ENCODE results near the gene CABCOCO1. TPM values are rescaled to one million over a fixed set of nuclear protein-coding genes. Genes with fewer than 3 reads are reported as not detected.

Gene CABCOCO1
- total and polyA plus RNA-seq, 9 of the 15 experiments (the other 6 are each of a cell fraction or from before 2014, with no cell fraction given), result 0.04 TPM; not detected in 8

DNA sequence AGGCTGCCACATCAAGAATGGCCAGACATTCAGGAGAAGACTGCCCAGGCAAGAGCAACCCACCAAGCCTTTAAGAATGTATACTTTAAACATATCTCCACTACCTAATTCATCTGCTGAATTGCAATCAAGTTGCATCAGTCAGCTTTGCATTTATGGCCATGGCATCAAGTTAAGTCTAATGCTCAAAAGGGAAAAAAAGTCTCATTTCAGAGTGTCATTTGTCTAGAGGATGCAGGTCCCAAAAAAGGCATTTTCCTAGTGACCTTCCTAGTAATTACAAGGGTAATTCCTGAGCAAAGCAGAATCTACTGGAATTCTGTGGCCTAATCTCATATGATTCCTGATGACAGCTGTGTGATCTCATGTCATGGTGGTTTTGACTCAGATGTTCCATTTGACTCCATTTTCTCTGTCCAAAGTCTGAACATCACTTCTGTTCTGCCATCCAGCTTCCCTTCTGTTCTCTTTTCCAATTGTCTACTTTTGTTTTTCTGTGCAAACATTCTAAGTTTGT lies 7.3 kb upstream of the CABCOCO1 start (continued):
- peak; percentile 82 for TF ChIP-seq DDX20 (tag; IDR thresholded peaks at IDR 0.05; ENCODE audit: low read depth)
- TF ChIP-seq SPI1 (IDR thresholded peaks at IDR 0.05; ENCODE audit: borderline replicate concordance, low read depth, low read length), result no peak
- no peak for TF ChIP-seq EGR1 (conservative IDR thresholded peaks at IDR 0.05)
- TF ChIP-seq KDM1A (IDR thresholded peaks at IDR 0.05), result no peak
- no peak for TF ChIP-seq NBN (IDR thresholded peaks at IDR 0.05; ENCODE audit: low read depth)
- peak; percentile 91 for TF ChIP-seq NFXL1 (CRISPR knock-in tag; IDR thresholded peaks at IDR 0.05)
- no peak for TF ChIP-seq HNRNPH1 (optimal IDR thresholded peaks at IDR 0.05; ENCODE audit: low read depth, low read length)
- no peak for TF ChIP-seq MCM7 (IDR thresholded peaks at IDR 0.05)
- TF ChIP-seq, protein P1, sequence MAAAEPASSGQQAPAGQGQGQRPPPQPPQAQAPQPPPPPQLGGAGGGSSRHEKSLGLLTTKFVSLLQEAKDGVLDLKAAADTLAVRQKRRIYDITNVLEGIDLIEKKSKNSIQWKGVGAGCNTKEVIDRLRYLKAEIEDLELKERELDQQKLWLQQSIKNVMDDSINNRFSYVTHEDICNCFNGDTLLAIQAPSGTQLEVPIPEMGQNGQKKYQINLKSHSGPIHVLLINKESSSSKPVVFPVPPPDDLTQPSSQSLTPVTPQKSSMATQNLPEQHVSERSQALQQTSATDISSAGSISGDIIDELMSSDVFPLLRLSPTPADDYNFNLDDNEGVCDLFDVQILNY (CRISPR knock-in tag; IDR thresholded peaks at IDR 0.05), result no peak
- TF ChIP-seq, protein P2, sequence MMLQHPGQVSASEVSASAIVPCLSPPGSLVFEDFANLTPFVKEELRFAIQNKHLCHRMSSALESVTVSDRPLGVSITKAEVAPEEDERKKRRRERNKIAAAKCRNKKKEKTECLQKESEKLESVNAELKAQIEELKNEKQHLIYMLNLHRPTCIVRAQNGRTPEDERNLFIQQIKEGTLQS (IDR thresholded peaks at IDR 0.05), result peak; percentile 87
- TF ChIP-seq, protein P2 (CRISPR knock-in tag; conservative IDR thresholded peaks at IDR 0.05), result no peak
- no peak for TF ChIP-seq TEAD4 (IDR thresholded peaks at IDR 0.05; ENCODE audit: low read length)
- TF ChIP-seq TEAD4 (CRISPR knock-in tag; IDR thresholded peaks at IDR 0.05; ENCODE audit: borderline replicate concordance), result no peak
- TF ChIP-seq, protein P3, sequence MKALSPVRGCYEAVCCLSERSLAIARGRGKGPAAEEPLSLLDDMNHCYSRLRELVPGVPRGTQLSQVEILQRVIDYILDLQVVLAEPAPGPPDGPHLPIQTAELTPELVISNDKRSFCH (CRISPR knock-in tag; IDR thresholded peaks at IDR 0.05), result no peak
- TF ChIP-seq, protein P3 (tag; IDR thresholded peaks at IDR 0.05), result no peak
- TF ChIP-seq, protein P4, sequence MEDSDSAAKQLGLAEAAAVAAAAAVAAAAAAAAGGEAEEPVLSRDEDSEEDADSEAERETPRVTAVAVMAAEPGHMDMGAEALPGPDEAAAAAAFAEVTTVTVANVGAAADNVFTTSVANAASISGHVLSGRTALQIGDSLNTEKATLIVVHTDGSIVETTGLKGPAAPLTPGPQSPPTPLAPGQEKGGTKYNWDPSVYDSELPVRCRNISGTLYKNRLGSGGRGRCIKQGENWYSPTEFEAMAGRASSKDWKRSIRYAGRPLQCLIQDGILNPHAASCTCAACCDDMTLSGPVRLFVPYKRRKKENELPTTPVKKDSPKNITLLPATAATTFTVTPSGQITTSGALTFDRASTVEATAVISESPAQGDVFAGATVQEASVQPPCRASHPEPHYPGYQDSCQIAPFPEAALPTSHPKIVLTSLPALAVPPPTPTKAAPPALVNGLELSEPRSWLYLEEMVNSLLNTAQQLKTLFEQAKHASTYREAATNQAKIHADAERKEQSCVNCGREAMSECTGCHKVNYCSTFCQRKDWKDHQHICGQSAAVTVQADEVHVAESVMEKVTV (CRISPR knock-in tag; IDR thresholded peaks at IDR 0.05), result no peak
- no peak for TF ChIP-seq TBP (optimal IDR thresholded peaks at IDR 0.05; ENCODE audit: low read depth, low read length)
- no peak for TF ChIP-seq TFAM (CRISPR knock-in tag; conservative IDR thresholded peaks at IDR 0.05)
- no peak for TF ChIP-seq RBM25 (IDR thresholded peaks at IDR 0.05; ENCODE audit: low read depth, low read length, severe bottlenecking)
- TF ChIP-seq, protein P5, sequence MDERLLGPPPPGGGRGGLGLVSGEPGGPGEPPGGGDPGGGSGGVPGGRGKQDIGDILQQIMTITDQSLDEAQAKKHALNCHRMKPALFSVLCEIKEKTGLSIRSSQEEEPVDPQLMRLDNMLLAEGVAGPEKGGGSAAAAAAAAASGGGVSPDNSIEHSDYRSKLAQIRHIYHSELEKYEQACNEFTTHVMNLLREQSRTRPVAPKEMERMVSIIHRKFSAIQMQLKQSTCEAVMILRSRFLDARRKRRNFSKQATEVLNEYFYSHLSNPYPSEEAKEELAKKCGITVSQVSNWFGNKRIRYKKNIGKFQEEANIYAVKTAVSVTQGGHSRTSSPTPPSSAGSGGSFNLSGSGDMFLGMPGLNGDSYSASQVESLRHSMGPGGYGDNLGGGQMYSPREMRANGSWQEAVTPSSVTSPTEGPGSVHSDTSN (CRISPR knock-in tag; IDR thresholded peaks at IDR 0.05; ENCODE audit: low read depth), result no peak
- TF ChIP-seq, protein P5 (tag; conservative IDR thresholded peaks at IDR 0.05; ENCODE audit: low read depth), result no peak
- TF ChIP-seq CCAR2 (IDR thresholded peaks at IDR 0.05; ENCODE audit: low read depth, low read length), result no peak
- no peak for TF ChIP-seq THRAP3 (IDR thresholded peaks at IDR 0.05; ENCODE audit: borderline replicate concordance)

Measured in K562 (cell line).